Thoracic aorta (tissue), 2 donors: ENCODE data around the gene SETD1B. TPM values are rescaled to one million over a fixed set of nuclear protein-coding genes. Genes with fewer than 3 reads are reported as not detected.

Source experiments
- ATAC-seq: fragments of 150-250 bp; one replicate; pipeline ENCODE4 v1.8.0; 2017; ENCODE audit warnings: low read depth; ENCODE audit not compliant: insufficient number of reproducible peaks, low FRiP score
- DNase-seq: peaks from one replicate; pipeline ENCODE4 v3.0.0-alpha.2; 2020; ENCODE audit warnings: low spot score
- H3K27ac ChIP-seq, 2 donors: fragments of 200-600 bp; sonication (generic); 1 replicate in 1 of 2; 2 replicates in 1 of 2; pipeline ENCODE4 v1.5.1; 2016; ENCODE audit warnings: mild to moderate bottlenecking in 2 of 2, moderate library complexity in 2 of 2
- H3K27me3 ChIP-seq: fragments of 200-600 bp; sonication (generic); replicated peaks from 2 replicates; pipeline ENCODE4 v1.6.0; 2016; ENCODE audit warnings: mild to moderate bottlenecking; ENCODE audit not compliant: insufficient read depth
- H3K36me3 ChIP-seq: fragments of 200-600 bp; sonication (generic); one replicate; pipeline ENCODE4 v1.5.1; 2016
- H3K4me1 ChIP-seq, 2 donors: fragments of 200-600 bp; sonication (generic); 1 replicate in 1 of 2; 2 replicates in 1 of 2; pipeline versions ENCODE4 v1.5.1 to v1.6.0; 2016; ENCODE audit warnings: low read depth in 2 of 2, mild to moderate bottlenecking in 1 of 2; ENCODE audit not compliant: control insufficient read depth in 1 of 2
- H3K4me3 ChIP-seq: fragments of 200-600 bp; sonication (generic); 2 replicates; pipeline ENCODE4 v1.5.1; 2016; ENCODE audit warnings: mild to moderate bottlenecking
- H3K9me3 ChIP-seq: fragments of 200-600 bp; sonication (generic); 2 replicates; pipeline ENCODE4 v1.5.1; 2016
- total RNA-seq, 2 donors: library from RNA; depleted of rRNA; stranded (reverse); fragments of >200 nt; gene quantifications; one replicate each; pipeline versions ENCODE4 v1.1.0 to v1.2.3, GENCODE V29; 2016
- TF ChIP-seq, protein P1 (sequence below): fragments of 200-600 bp; sonication (generic); IDR thresholded peaks from one replicate; pipeline ENCODE4 v1.5.1; 2019; ENCODE audit warnings: antibody characterized with exemption

SETD1B gene
- total RNA-seq, 2 donors from 2014 or later = 21.9 to 32.7 TPM

DNA sequence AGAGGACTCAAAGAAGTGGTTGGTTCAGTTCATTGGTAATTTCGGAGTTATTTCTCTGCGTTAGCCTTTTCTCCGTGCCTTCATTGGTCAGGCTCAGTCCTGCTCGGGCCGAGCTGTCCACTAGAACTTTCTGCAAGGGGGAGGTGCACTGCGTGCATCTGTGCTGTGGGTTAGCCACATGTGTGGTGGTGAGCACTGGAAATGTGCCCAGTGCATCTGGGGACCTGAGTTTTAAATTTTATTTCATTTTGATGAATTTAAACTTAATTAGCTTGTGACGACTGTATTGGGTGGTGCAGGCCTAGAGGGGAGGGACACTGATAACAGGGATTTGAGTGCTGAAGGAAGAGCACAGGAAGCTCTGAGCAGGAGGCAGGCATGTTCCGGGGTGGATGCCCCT is 24.5 kb downstream of the SETD1B start:
- H3K27ac ChIP-seq = no peak overlapping the region
- H3K27me3 ChIP-seq = no peaks in the 10 kb centered on the region
- TF ChIP-seq, protein P1, sequence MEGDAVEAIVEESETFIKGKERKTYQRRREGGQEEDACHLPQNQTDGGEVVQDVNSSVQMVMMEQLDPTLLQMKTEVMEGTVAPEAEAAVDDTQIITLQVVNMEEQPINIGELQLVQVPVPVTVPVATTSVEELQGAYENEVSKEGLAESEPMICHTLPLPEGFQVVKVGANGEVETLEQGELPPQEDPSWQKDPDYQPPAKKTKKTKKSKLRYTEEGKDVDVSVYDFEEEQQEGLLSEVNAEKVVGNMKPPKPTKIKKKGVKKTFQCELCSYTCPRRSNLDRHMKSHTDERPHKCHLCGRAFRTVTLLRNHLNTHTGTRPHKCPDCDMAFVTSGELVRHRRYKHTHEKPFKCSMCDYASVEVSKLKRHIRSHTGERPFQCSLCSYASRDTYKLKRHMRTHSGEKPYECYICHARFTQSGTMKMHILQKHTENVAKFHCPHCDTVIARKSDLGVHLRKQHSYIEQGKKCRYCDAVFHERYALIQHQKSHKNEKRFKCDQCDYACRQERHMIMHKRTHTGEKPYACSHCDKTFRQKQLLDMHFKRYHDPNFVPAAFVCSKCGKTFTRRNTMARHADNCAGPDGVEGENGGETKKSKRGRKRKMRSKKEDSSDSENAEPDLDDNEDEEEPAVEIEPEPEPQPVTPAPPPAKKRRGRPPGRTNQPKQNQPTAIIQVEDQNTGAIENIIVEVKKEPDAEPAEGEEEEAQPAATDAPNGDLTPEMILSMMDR = no peak
- no peak for DNase-seq
- H3K4me3 ChIP-seq = no peak overlapping the region
- ATAC-seq = no peak
- peaks cover 70% of the 10 kb centered on the region for H3K36me3 ChIP-seq
- H3K9me3 ChIP-seq = no peaks in the 10 kb centered on the region
- no peaks in the 10 kb centered on the region for H3K4me1 ChIP-seq

DNA sequence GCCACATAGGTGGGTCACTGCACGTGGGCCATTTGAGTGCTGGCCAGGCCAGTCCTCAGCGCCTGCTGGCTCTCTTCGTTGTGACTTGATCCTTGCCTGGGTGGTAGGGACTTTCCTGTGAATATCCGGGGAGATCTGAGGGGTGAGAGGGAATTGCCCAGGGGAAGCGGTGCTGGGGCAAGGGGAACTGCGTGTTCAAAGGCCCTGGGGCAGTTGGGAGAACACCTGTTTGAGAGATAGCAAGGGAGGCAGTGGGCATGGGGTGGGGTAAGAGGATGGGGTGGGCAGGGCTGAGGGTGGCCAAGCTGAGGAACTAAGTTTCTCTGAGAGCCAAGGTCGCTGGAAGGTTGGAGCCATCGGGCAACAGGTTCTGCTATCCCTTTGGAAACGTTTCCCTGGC is 25.0 kb downstream of the SETD1B start:
- Histone ChIP-seq H3K4me1 (no peaks in the 10 kb centered on the region), H3K36me3 (peaks cover 64% of the 10 kb centered on the region), H3K27ac (no peak overlapping the region), H3K27me3 (no peaks in the 10 kb centered on the region), H3K4me3 (no peak overlapping the region), H3K9me3 (no peaks in the 10 kb centered on the region)
- ATAC-seq (no peak), DNase-seq (no peak)
- TF ChIP-seq, protein P1 = no peak

DNA sequence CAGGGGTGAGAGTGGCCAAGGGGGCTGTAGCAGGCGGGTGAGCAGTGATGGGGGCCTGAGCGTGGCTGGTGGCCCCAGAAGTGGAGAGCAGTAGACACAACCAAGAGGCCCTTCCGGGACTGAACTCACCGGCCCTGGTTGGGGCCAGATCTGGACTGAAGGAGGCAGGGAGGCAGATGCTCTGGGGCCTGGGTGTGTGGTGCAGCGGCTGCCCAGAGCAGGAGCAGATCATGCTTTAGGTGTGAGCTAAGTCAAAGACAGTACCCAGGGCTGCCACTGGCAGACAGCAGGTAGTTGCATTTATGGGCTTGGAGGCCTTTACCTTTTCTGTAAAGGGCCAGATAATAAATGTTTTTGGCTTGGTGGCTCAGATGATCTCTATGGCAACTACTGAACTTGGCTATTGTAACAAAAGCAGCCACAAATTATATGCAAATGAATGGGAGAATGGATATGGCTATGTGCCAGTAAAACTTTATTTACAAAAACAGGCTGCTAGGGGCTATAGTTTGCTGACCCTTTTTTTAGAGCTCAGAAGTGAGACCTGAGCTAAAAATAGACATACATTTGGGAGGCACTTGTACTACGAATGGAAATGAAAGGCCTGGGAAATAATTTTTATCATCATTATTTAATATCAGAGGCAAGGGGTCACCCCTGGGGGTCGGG is 25.6 kb downstream of the SETD1B start:
- Histone ChIP-seq H3K9me3 (no peaks in the 10 kb centered on the region), H3K27ac (no peak overlapping the region), H3K4me1 (no peaks in the 10 kb centered on the region), H3K4me3 (no peak overlapping the region), H3K27me3 (no peaks in the 10 kb centered on the region), H3K36me3 (peaks cover 63% of the 10 kb centered on the region)
- no peak for ATAC-seq
- TF ChIP-seq, protein P1 = no peak
- DNase-seq = no peak

DNA sequence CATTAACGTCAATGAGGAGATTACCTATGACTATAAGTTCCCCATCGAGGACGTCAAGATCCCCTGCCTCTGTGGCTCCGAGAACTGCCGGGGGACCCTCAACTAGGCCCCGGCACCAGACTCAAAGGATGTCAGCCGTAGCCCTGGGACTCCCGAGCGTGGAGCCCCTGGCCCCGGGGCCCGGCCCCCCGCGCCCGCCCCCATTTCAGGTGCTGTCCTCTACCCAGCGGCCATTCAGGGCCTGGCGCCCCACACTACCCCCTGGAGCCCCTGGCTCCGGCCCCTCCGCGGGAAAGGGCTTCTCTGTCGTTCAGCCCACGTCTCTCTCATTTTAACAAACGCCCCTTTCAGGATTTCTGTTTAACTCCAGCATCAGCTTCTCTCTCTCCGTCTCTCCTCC is 26.3 kb downstream of the SETD1B start:
- H3K36me3 ChIP-seq = peaks cover 63% of the 10 kb centered on the region

DNA sequence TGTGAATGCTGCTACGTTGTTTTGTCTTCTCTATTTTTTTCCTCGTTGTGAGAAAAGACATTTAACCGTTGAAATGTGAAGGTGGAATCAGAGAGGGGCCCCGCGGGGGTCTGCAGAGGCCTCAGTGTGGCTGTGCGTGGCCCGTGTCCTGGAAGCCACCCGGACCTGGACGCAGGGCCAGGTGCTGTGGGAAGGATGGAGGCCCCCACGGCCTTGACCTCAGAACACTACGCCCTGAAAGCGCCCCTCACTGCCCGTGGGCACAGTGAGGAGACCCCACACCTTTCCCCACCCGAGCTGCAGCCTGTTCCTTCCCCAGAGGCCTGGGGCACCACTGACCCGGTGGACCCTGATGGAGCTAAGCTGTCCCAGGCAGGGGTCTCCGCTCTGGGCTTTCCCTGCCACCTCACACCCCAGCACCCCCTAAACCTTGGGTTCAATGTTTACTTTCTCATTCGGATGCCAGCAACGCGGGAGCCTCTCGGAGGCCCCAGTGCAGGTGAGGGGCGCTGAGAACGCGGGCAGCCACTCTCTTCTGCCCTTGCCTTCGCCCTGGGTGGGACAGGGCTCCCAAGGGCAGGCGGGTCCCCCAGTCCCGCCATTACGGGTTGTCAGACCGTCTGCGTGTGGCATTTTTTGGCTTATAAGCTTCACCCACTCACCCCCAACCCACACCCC is 26.9 kb downstream of the SETD1B start:
- no peaks in the 10 kb centered on the region for H3K4me1 ChIP-seq
- no peak overlapping the region for H3K4me3 ChIP-seq
- H3K27ac ChIP-seq = no peak overlapping the region
- H3K36me3 ChIP-seq = peaks cover 60% of the 10 kb centered on the region
- TF ChIP-seq, protein P1 = no peak
- no peaks in the 10 kb centered on the region for H3K27me3 ChIP-seq
- H3K9me3 ChIP-seq = no peaks in the 10 kb centered on the region
- DNase-seq = no peak
- ATAC-seq = no peak

More for the DNA sequence above, 26.3 kb downstream of the SETD1B start:
- no peak for ATAC-seq
- TF ChIP-seq, protein P1 = no peak
- Histone ChIP-seq H3K9me3 (no peaks in the 10 kb centered on the region), H3K4me3 (no peak overlapping the region), H3K27ac (no peak overlapping the region), H3K4me1 (no peaks in the 10 kb centered on the region), H3K27me3 (no peaks in the 10 kb centered on the region)
- DNase-seq = no peak
